ENCODE measurements around the gene PTPN11.
"Not testable (repeated sequence)": the region's sequence is repeated elsewhere in the genome, so short reads cannot be mapped to it uniquely, and the experiment has no call there.

PTPN11 gene

GRCh38 chr12:112448165-112448564, 29.4 kb downstream of the PTPN11 start:
- not testable (repeated sequence) for DNase-seq (ENCODE audit: low spot score)

DNA sequence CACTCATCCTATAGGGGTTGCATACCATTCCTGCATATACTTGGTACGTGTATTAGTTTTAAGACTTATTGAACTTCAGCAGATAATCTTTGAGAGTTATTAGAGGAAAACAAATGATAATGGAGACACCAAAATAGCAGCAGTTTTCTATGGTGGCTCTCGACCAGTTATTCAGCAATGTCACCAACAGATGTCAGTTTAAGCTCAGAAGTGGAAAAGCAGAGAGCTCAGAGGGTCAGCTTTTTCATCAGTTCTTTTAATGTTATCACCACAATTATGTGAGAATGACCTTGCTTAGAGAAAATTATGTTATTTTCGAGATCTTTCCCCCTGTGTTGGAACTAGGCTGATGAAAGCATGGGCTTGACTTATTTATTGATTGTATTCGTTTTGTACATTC, 32.0 kb downstream of the PTPN11 start:
- DNase-seq (ENCODE audit: low spot score) = no peak

DNA sequence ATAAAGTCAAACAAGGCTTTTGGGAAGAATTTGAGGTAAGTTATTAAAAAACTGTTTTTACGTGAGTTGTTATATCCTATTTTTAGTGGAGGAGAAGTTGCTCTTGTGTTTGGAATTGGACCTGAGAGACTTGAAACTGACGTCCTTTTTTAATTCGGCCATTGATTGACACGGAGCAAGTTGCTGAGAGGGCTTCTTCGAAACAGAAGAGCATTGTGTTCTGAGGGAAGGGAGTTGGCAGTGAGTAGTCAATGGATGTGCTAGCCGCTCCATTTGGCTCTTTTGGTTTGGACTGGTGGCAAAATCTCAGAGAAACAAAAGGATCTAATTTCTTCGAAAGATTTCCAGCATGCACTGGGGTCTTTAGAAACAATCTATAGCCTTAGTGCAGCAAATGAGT, 37.3 kb downstream of the PTPN11 start:
- DNase-seq (ENCODE audit: low spot score) = no peak

GRCh38 chr12:112457142-112457541, 38.4 kb downstream of the PTPN11 start:
- not testable (repeated sequence) for DNase-seq (ENCODE audit: low spot score)

DNA sequence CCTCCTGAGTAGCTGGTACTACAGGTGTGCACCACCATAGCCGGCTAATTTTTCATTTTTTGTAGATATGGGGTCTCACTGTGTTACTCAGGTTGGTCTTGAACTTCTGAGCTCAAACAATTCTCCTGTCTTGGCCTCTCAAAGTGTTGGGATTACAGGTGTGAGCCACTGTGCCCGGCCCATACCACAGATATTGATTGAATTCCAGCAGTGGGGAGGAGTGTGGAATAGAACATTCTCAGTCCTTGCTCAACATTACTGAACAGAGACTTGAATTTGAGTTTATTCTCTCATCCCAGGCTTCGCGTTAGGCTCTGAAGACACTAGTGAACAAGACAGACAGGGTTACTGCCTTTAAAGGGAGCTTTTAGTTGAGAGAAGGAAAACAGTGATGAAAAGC, 39.6 kb downstream of the PTPN11 start:
- no peak for DNase-seq (ENCODE audit: low spot score)

DNA sequence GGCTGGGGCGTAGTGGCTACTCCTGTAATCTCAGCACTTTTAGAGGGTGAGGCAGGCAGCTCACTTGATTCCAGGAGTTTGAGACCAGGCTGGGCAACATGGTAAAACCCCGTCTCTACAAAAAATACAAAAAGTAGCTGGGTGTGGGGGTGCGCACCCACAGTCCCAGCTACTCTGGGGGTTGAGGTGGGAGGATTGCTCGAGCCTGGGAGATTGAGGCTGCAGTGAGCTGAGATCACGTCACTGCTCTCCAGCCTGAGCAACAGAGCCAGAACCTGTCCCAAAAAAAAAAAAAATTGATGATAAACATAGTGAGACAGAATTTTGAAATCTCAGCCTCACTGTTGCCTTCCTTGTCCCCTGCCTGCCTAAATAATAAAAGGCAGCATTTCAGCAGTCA, 40.0 kb downstream of the PTPN11 start:
- DNase-seq (ENCODE audit: low spot score) = no peak

- DNase-seq (ENCODE audit: low spot score) = no peak
Measured at GRCh38 chr12:112463478-112463877, 44.7 kb downstream of the PTPN11 start.

DNA sequence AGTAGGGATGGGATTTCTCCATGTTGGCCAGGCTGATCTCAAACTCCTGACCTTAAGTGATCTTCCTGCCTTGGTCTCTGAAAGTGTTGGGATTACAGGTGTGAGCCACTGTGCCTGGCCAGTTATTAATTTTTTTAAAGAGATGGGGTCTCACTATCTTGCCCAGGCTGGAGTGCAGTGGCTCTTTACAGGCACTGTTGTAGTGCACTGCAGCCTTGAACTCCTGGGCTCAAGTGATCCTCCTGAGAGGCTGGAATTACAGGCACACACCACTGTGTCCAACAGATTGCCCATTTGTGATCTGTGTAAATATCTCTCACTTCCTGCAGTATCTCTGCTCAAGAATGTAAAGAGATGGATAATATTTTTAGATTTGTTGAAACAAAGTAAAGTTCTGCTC, 45.9 kb downstream of the PTPN11 start:
- DNase-seq (ENCODE audit: low spot score) = no peak

- DNase-seq (ENCODE audit: low spot score) = no peak
Measured at GRCh38 chr12:112466011-112466422, 47.3 kb downstream of the PTPN11 start.

DNA sequence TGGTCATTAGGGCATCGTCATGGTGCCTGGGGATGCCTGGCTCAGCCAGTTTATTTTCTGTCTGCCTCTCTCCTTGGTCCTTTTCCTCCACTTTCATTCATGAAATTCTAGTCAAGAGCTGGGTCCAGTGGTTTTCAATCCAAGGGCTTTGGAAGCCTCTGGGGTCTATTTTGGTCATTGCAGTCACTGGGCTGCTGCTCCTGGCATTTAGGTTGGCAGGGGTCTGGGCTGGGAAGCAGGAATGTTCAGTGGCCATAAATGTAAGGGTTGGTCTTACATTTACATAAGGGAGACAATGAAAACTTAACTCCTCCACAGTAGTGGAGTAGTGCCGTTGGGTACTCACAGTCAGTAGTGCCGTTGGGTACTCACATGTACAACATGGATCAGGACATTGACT, 48.1 kb downstream of the PTPN11 start:
- no peak for DNase-seq (ENCODE audit: low spot score)

DNA sequence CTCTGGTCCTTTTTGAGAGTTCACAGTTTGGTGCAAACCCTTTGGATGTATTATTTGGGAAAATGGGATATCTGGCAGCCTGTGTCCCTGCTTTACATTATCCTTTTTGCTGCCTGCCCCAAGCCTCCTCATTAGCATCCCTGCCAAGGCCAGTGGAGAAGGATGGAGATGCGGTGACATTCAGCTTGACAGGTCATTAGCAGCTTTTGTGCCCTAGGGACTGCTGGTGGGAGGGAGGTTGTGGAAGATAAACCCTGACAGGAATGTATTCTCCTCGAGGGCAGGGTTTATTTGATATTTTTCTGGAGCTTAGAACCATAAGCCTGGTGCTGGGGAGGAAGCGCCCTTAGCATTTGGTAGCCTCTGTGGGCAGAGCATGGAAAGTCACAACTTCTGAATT, 49.3 kb downstream of the PTPN11 start:
- no peak for DNase-seq (ENCODE audit: low spot score)

DNA sequence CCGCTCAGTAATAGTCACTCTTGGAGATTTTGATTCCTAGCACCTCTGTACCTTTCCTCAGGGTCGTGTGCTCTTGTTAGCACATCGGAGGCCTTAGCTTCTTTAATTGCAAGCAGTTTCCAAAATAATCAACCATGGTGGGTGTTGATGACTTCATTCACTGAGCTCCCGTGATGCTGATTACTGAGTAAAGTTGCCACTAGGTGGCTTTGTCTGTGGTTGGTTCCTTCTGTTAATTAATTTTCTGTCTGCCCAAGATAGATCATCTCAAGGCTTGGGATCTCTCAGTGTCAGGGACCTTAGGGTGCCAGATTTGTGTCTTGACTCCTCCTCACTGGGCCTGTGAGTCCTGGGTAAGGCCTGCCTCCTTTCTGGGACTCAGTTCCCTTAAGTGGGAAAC, 54.3 kb downstream of the PTPN11 start:
- DNase-seq (ENCODE audit: low spot score) = no peak

DNA sequence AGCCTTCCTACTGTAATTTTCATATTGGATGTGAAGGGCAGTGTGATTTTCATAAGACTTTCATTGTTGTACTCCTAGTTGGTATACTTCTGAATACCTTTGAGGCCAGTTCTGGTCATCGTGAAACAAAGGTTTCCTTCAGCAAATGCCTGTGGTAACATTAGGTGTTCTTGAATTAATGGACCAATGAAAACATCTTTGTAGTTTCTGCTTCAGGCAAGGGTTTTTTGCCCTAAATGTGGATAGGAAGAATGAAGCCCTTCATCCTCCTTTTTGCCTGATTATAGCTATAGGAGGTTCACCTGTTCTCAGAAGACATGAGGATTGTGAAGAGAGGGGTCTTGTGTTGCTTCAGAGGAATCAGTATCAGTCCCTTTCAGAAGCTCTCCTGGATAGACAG, 60.7 kb downstream of the PTPN11 start:
- no peak for DNase-seq (ENCODE audit: low spot score)

DNA sequence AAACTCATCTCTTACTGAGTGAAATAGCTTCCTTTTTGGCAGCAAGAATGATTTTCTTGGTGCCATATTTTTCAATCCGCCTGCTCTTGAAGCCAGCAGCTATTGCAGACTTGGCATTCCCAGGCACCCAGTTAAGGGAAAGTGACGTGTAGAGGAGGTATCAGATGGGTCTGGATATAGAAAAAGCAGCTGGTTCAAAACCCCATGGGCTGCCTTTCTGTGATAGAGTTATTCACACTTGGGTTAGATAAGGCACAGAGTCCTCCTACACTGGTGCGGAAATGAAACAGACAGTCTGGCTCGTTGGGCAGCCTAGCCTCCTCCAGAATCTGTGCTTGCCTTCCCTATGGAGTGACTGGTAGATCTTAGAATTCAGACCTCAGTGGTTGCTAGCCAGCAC, 62.2 kb downstream of the PTPN11 start:
- DNase-seq (ENCODE audit: low spot score) = no peak

- DNase-seq (ENCODE audit: low spot score) = no peak
Measured at GRCh38 chr12:112482733-112483132, 64.0 kb downstream of the PTPN11 start.

DNA sequence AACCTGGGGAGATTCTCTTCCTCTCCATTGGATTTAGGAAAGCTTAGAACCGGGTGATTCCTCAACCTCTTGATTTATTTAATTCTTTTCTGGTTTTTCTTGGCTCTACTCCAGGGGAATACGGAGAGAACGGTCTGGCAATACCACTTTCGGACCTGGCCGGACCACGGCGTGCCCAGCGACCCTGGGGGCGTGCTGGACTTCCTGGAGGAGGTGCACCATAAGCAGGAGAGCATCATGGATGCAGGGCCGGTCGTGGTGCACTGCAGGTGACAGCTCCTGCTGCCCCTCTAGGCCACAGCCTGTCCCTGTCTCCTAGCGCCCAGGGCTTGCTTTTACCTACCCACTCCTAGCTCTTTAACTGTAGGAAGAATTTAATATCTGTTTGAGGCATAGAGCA, 67.6 kb downstream of the PTPN11 start:
- no peak for DNase-seq (ENCODE audit: low spot score)

DNA sequence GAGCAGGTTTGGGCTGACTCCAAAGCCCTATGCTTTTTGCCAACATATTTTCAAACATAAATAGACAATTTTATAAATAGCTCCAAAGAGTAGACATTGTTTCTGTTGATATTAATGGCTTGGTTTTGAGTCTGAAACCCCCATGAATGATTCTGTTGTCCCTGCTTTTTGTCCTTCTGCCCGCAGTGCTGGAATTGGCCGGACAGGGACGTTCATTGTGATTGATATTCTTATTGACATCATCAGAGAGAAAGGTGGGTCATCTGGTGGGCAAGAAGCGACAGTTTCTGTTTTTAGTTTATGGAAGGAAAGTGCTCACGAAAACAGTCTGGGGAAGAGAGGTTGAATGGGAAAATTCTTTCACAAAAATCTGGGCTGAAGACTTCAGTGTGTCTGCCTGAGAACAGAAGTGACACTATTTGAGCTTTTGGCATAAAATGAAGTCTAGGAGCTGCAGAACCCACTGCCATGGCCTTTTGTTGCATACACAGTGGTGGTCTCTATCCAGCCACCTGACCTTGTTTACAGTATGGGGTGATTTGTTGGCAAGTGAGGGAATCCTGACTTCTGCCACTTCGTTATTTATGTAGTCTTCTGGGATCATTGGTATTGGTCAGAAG, 69.6 kb downstream of the PTPN11 start:
- no peak for DNase-seq (ENCODE audit: low spot score)

GRCh38 chr12:112489456-112489855, 70.7 kb downstream of the PTPN11 start:
- DNase-seq (ENCODE audit: low spot score) = no peak

DNA sequence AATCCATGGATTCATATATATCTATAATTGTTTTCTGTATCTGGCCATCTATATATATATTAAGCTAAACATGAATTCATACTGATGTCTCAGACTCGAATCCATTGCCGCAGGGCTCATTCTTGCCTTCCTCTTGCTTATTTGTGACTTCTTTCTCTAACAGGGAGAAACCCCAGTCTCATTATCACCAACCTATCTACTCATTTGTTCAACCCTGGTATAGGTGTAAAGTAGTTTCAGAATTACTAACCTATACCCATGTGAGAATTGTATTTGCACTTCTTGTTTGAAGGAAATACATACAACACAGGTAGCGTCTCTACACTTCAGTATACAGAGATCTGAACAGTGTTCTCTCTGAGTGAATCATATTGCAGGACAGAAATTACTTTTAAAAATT, 77.7 kb downstream of the PTPN11 start:
- DNase-seq (ENCODE audit: low spot score) = no peak

- no peak for DNase-seq (ENCODE audit: low spot score)
Measured at GRCh38 chr12:112498580-112498979, 79.8 kb downstream of the PTPN11 start.

DNA sequence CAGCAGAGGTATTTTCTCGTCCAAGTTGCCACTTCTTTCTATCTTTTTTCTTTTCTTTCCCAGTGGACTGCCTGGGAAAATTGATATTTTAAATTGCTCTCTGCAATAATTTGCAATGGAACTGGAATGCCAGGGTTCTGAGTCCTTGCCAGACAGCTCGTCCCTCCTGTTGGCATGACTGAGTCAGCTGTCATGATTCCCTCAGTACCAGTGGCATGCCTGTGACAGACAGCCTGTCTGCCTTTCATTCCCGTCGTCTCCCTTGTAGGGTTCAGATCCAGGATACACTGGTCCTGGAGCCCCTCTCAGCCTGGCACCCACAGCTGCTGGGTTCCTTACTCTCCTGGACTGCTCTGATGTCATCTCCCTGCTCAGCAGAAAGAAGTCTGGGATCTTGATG, 84.8 kb downstream of the PTPN11 start:
- no peak for DNase-seq (ENCODE audit: low spot score)

DNA sequence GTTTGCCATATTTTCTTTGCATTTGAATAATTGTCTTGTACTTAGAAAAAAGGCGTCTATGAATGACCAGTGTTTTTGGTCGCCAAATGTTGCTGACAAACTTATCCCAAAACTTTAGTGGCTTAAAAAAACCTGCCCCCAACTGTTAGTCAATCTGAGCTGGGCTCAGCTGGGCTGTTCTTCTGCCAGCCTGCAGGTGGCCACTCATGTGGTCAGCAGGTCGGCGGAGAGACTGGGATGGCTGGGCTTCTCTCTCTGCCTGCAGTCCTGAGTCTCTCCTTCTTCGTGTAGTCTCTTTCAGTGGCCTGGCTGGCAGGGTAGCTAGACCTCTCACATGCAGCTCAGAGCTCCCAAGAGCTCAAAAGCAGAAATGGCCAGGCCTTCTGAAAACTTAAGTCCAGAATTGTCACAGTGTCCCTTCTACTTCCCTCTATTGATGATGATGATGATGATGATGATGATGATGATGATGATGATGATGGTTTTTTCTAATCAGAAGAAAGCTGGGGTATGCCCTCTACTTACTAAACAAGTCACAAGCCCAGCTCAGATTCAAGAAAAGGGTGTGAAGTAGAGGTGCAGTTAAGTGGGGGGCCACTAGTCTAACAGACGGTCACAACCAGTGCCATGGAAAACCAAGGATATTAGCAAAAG, 87.9 kb downstream of the PTPN11 start:
- no peak for DNase-seq (ENCODE audit: low spot score)

DNA sequence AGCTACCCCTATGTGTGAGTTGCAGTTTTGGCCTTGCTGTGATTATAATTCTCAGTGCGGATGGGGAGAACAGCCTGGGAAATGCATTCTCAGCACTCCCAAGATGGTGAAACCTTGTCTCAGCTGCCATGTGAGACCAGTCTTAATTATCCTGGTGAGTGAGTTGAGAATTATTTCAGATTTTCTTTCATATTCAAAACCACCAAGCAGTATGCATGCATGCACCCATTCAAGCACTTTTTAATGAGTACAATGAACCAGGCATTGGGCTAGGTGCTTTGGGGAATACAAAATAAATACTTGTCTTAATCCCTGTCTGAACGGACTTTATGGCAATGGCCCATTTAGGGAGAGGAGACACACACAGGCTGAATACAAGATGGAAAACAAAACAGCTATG, 94.7 kb downstream of the PTPN11 start:
- no peak for DNase-seq (ENCODE audit: low spot score)

GRCh38 chr12:112514456-112514855, 95.7 kb downstream of the PTPN11 start:
- DNase-seq (ENCODE audit: low spot score) = no peak

Data from AG08395 (cell line).